ENCODE measurements around the gene CCL19. TPM values are rescaled to one million over a fixed set of nuclear protein-coding genes. Genes with fewer than 3 reads are reported as not detected.

CCL19 gene
- total RNA-seq, 1 experiment from 2014 or later: not detected

- TF ChIP-seq USF1 (CRISPR knock-in tag; IDR thresholded peaks at IDR 0.05) (no peak), MLX (CRISPR knock-in tag; IDR thresholded peaks at IDR 0.05) (no peak), NR2C2 (CRISPR knock-in tag; IDR thresholded peaks at IDR 0.05) (no peak)
Observed at GRCh38 chr9:34642679-34643078, 48.4 kb downstream of the CCL19 start (continued).

Other genes with a start within 250 kb of the CCL19 start
- 17.2 to 20.6 TPM (median 19.5 TPM) in 3 replicates for gene FAM219A, start 232.7 kb downstream of the CCL19 start, total RNA-seq (2021)
- 1.5 to 2.1 TPM (median 1.6 TPM) in 3 replicates for gene DNAI1, start 232.5 kb downstream of the CCL19 start, total RNA-seq (2021)
- gene ENHO, start 168.3 kb downstream of the CCL19 start, total RNA-seq (2021): 26.9 to 28.3 TPM (median 27.9 TPM) in 3 replicates
- gene CNTFR, start 101.6 kb downstream of the CCL19 start, total RNA-seq (2021): 8.7 to 18.0 TPM (median 9.9 TPM) in 3 replicates
- 24.5 to 35.9 TPM (median 31.4 TPM) in 3 replicates for gene RPP25L, start 79.2 kb downstream of the CCL19 start, total RNA-seq (2021)
- gene DCTN3, start 70.8 kb downstream of the CCL19 start, total RNA-seq (2021): 23.8 to 28.7 TPM (median 27.5 TPM) in 3 replicates
- 0.14 to 0.23 TPM (median 0.15 TPM) in 3 replicates for gene ARID3C, start 62.2 kb downstream of the CCL19 start, total RNA-seq (2021)
- 108 to 116 TPM (median 109 TPM) in 3 replicates for gene SIGMAR1, start 53.5 kb downstream of the CCL19 start, total RNA-seq (2021)
- 35.9 to 39.7 TPM (median 37.6 TPM) in 3 replicates for gene GALT, start 44.6 kb downstream of the CCL19 start, total RNA-seq (2021)
- 7.2 to 8.6 TPM (median 7.6 TPM) in 3 replicates for gene IL11RA, start 39.1 kb downstream of the CCL19 start, total RNA-seq (2021)
- gene CCL27, start 28.6 kb downstream of the CCL19 start, total RNA-seq (2021): 0.68 to 1.0 TPM (median 0.89 TPM) in 3 replicates
- gene CCL21, start 18.9 kb upstream of the CCL19 start, total RNA-seq (2021): 0.37 TPM in 1 of 3 replicates, not detected in the others

Measured in WTC11 (cell line).